GM12878 (cell line): ENCODE measurements around the gene SRD5A1. TPM values are rescaled to one million over a fixed set of nuclear protein-coding genes. Genes with fewer than 3 reads are reported as not detected.

ENCODE experiments used
- ATAC-seq: fragments of 200-7000 bp; cut with Tn5 transposase; 3 replicates; pipeline ENCODE4 v1.9.1; 2020; ENCODE audit warnings: mild to moderate bottlenecking, moderate library complexity
- BruUV-seq: library from RNA; stranded (reverse); fragments of 400-500 nt; replicated peaks from 2 replicates; lab custom pipeline; 2021; lab: Mats Ljungman, UMichigan
- CTCF ChIA-PET: fragments of 300-600 bp; sonication (Branson Sonifier 250); formaldehyde crosslinking; extraction: SDS; loops from one replicate; lab custom pipeline; 2021; ENCODE audit warnings: inconsistent platforms; lab: Yijun Ruan, JAX
- POLR2A ChIA-PET: fragments of 350-600 bp; formaldehyde crosslinking; extraction: SDS; loops from one replicate; lab custom pipeline; 2021; ENCODE audit warnings: inconsistent platforms; lab: Charles Lee
- RAD21 ChIA-PET: fragments of 300-600 bp; sonication (Branson Sonifier 250); formaldehyde crosslinking; loops from one replicate; lab custom pipeline; 2023; ENCODE audit warnings: antibody characterized with exemption; ENCODE audit not compliant: unreplicated experiment; lab: Charles Lee
- SMC1A ChIA-PET: fragments of 300-600 bp; sonication (Branson Sonifier 250); formaldehyde crosslinking; loops from one replicate; lab custom pipeline; 2023; ENCODE audit not compliant: unreplicated experiment, uncharacterized antibody; lab: Charles Lee
- DNase-seq: peaks from one replicate; pipeline ENCODE4 v3.0.0-alpha.2; 2011; ENCODE audit warnings: low read depth, low spot score
- FAIRE-seq: peaks from 3 replicates; lab custom pipeline; 2011; peaks lifted over from hg19 to GRCh38; lab: Jason Lieb, UNC
- H2AFZ ChIP-seq: 2 replicates; pipeline ENCODE4 v1.6.0; 2011; ENCODE audit warnings: low read depth, low read length, control low read depth; ENCODE audit not compliant: control insufficient read depth
- H3K27ac ChIP-seq: 2 replicates; pipeline ENCODE4 v1.5.1; 2011; ENCODE audit warnings: control low read depth; ENCODE audit not compliant: control insufficient read depth, insufficient read depth
- H3K27me3 ChIP-seq, 2 experiments: replicated peaks in 1 of 2; 2 replicates each; pipeline versions ENCODE4 v1.6.0 to v1.6.1; 2011; ENCODE audit warnings: low read length in 1 of 2; ENCODE audit not compliant: control insufficient read depth in 2 of 2, insufficient read depth in 2 of 2
- H3K36me3 ChIP-seq, 2 experiments: 2 replicates each; pipeline ENCODE4 v1.5.1; 2011; ENCODE audit warnings: low read length in 1 of 2; ENCODE audit not compliant: control insufficient read depth in 2 of 2, insufficient read depth in 2 of 2
- H3K4me1 ChIP-seq: 2 replicates; pipeline ENCODE4 v1.6.1; 2011; ENCODE audit warnings: mild to moderate bottlenecking, low read length, moderate library complexity, mixed read lengths; ENCODE audit not compliant: control insufficient read depth, insufficient read depth
- H3K4me2 ChIP-seq: 2 replicates; pipeline ENCODE4 v1.6.0; 2011; ENCODE audit warnings: control low read depth; ENCODE audit not compliant: control insufficient read depth, insufficient read depth
- H3K4me3 ChIP-seq: fragments of 200-600 bp; sonication (generic); 2 replicates; pipeline ENCODE4 v1.5.1; 2016
- H3K79me2 ChIP-seq: 2 replicates; pipeline ENCODE4 v1.6.0; 2011; ENCODE audit warnings: low read length; ENCODE audit not compliant: control insufficient read depth, insufficient read depth
- H3K9ac ChIP-seq: 2 replicates; pipeline ENCODE4 v1.8.0; 2011; ENCODE audit warnings: low read length, control low read depth, mixed read lengths; ENCODE audit not compliant: control insufficient read depth, insufficient read depth
- H3K9me3 ChIP-seq: replicated peaks from 3 replicates; pipeline ENCODE4 v1.5.1; 2011; ENCODE audit warnings: mild to moderate bottlenecking, low read length; ENCODE audit not compliant: control insufficient read depth, insufficient read depth
- H4K20me1 ChIP-seq: 2 replicates; pipeline ENCODE4 v1.6.0; 2011; ENCODE audit not compliant: control insufficient read depth, insufficient read depth
- CEBPZ ChIP-seq: fragments of 150-350 bp; IDR thresholded peaks from 2 replicates; pipeline ENCODE4 v1.6.1; 2016; ENCODE audit warnings: low read depth, low read length
- CHD2 ChIP-seq: IDR thresholded peaks from 2 replicates; pipeline ENCODE4 v1.6.1; 2011; ENCODE audit warnings: low read depth, low read length, improper control_type of control experiment, borderline replicate concordance
- EP300 ChIP-seq, 2 experiments: fragments of 150-350 bp in 1 of 2; IDR thresholded peaks; 2 replicates each; pipeline ENCODE4 v1.6.1; 2011 to 2012; ENCODE audit warnings: low read depth in 2 of 2, low read length in 2 of 2, borderline replicate concordance in 1 of 2, improper control_type of control experiment in 1 of 2, inconsistent platforms in 1 of 2; ENCODE audit not compliant: control insufficient read depth in 1 of 2
- ESRRA ChIP-seq: IDR thresholded peaks from 2 replicates; pipeline ENCODE4 v1.6.1; 2012; ENCODE audit warnings: mild to moderate bottlenecking, low read length, improper control_type of control experiment
- GABPA ChIP-seq: IDR thresholded peaks from 2 replicates; pipeline ENCODE4 v1.6.1; 2014; ENCODE audit warnings: antibody characterized with exemption, low read depth, mild to moderate bottlenecking, inconsistent platforms
- HDAC2 ChIP-seq: fragments of 200-600 bp; sonication (generic); IDR thresholded peaks from 2 replicates; pipeline ENCODE4 v1.6.1; 2017
- HDAC6 ChIP-seq: fragments of 200-600 bp; sonication (generic); IDR thresholded peaks from one replicate; pipeline ENCODE4 v1.8.0; 2017; ENCODE audit warnings: antibody characterized with exemption; ENCODE audit not compliant: unreplicated experiment
- IKZF2 ChIP-seq, 2 experiments: fragments of 450-650 bp; IDR thresholded peaks; 2 replicates each; pipeline ENCODE4 v1.6.1; 2017; ENCODE audit warnings: mild to moderate bottlenecking in 2 of 2, moderate library complexity in 2 of 2
- KLF5 ChIP-seq: fragments of 450-650 bp; IDR thresholded peaks from 2 replicates; pipeline ENCODE4 v1.6.1; 2014; ENCODE audit warnings: mild to moderate bottlenecking; ENCODE audit not compliant: partially characterized antibody
- MEF2A ChIP-seq: IDR thresholded peaks from 2 replicates; pipeline ENCODE4 v1.6.1; 2011; ENCODE audit warnings: low read depth, mild to moderate bottlenecking, low read length, moderate library complexity; ENCODE audit not compliant: insufficient read depth
- MTA2 ChIP-seq: fragments of 450-650 bp; IDR thresholded peaks from 2 replicates; pipeline ENCODE4 v1.6.1; 2016; ENCODE audit warnings: low read depth, mild to moderate bottlenecking, moderate library complexity
- NFYB ChIP-seq: IDR thresholded peaks from 2 replicates; pipeline ENCODE4 v1.6.1; 2011; ENCODE audit warnings: low read depth, mild to moderate bottlenecking, low read length, improper control_type of control experiment, moderate library complexity; ENCODE audit not compliant: insufficient read depth
- RCOR1 ChIP-seq: conservative IDR thresholded peaks from 2 replicates; pipeline ENCODE4 v1.6.1; 2012; ENCODE audit warnings: low read depth, low read length, improper control_type of control experiment
- TARDBP ChIP-seq: IDR thresholded peaks from 2 replicates; pipeline ENCODE4 v1.6.1; 2016; ENCODE audit warnings: borderline replicate concordance
- YBX1 ChIP-seq: fragments of 450-650 bp; IDR thresholded peaks from 2 replicates; pipeline ENCODE4 v1.6.1; 2016; ENCODE audit warnings: antibody characterized with exemption
- ZSCAN29 ChIP-seq: fragments of 450-650 bp; IDR thresholded peaks from 2 replicates; pipeline ENCODE4 v1.6.1; 2017; ENCODE audit warnings: mild to moderate bottlenecking, moderate library complexity
- WGBS: methylation state at CpG from one replicate; pipeline ENCODE4 v1.1.6; 2016; ENCODE audit warnings: low lambda C conversion rate; ENCODE audit not compliant: insufficient replicate concordance, insufficient coverage; ENCODE audit errors: missing lambda C conversion rate; 5-methylcytosine and 5-hydroxymethylcytosine counted together
- in situ Hi-C: fragments of 300-500 bp; cut with MboI; formaldehyde crosslinking; loops from 9 replicates; pipeline ENCODE4 v1.14.3; 2018; ENCODE audit warnings: mixed read lengths
- intact Hi-C: fragments of 100-400 bp; cut with micrococcal nuclease; formaldehyde crosslinking; loops from one replicate; pipeline ENCODE4 v1.14.2; 2022; ENCODE audit not compliant: unreplicated experiment
- polyA plus RNA-seq, 11 experiments: library from polyadenylated mRNA; depleted of rRNA in 4 of 11; unstranded in 6 of 11; stranded (reverse) in 5 of 11; fragments of >200 nt; fragmentation: Nextera tagmentation in 4 of 11; fragmentation: Illumina TruSeq in 1 of 11; extraction: Ambion mirVana in 4 of 11; extraction: Trizol in 1 of 11; gene quantifications; 1 replicate in 1 of 11; 2 replicates in 10 of 11; pipeline versions ENCODE4 v1.2.1 to v1.2.3, GENCODE V29; 2011 to 2016; ENCODE audit warnings: inconsistent platforms in 2 of 11, missing spikeins in 2 of 11, low read depth in 1 of 11
- total RNA-seq, 4 experiments: library from RNA; depleted of rRNA in 3 of 4; stranded (reverse); fragments of >200 nt in 3 of 4; fragmentation: Illumina TruSeq in 1 of 4; extraction: Trizol in 1 of 4; gene quantifications; 2 replicates each; pipeline versions ENCODE4 v1.2.1 to v1.2.3, GENCODE V29; 2013 to 2021

The SRD5A1 gene
- total and polyA plus RNA-seq, 10 of the 15 experiments (the other 5 are each of a cell fraction or from before 2014, with no cell fraction given): 0.76 to 20.1 (median 12.3) TPM

GRCh38 chr5:6604341-6604740 is 28.9 kb upstream of the SRD5A1 start (continued):
- TF ChIP-seq CEBPZ: no peak
- no peak for TF ChIP-seq HDAC6
- no peak for TF ChIP-seq GABPA
- TF ChIP-seq YBX1: no peak
- TF ChIP-seq ZSCAN29: no peak
- TF ChIP-seq HDAC2: no peak

GRCh38 chr5:6604946-6605345 is 28.3 kb upstream of the SRD5A1 start:
- no peaks in the 10 kb centered on the region for H3K79me2 ChIP-seq
- H3K9ac ChIP-seq: no peak overlapping the region
- ATAC-seq (no peak), FAIRE-seq (no peak), DNase-seq (no peak)
- H3K27me3 ChIP-seq: no peaks in the 10 kb centered on the region
- H4K20me1 ChIP-seq: no peaks in the 10 kb centered on the region
- H2AFZ ChIP-seq: no peak overlapping the region
- SMC1A ChIA-PET: no interaction called here
- H3K4me3 ChIP-seq: no peak overlapping the region
- POLR2A ChIA-PET: no interaction called here
- CTCF ChIA-PET: no interaction called here
- WGBS: 100% methylated on average over 12 of the region's 12 CpGs
- H3K4me2 ChIP-seq: no peak overlapping the region
- BruUV-seq: TSS peak; percentile 30
- intact Hi-C loops: no loop called here
- in situ Hi-C loops: no loop called here
- TF ChIP-seq RCOR1 (no peak), IKZF2 (IDR thresholded peaks at IDR 0.05) (no peak), NFYB (no peak), KLF5 (no peak), ESRRA (no peak), TARDBP (no peak), MEF2A (no peak), EP300 (IDR thresholded peaks at IDR 0.05; ENCODE audit: borderline replicate concordance in 1 of 2, control insufficient read depth in 1 of 2, low read depth in 2 of 2, low read length in 2 of 2) (no peak), CHD2 (no peak), MTA2 (no peak)
- H3K36me3 ChIP-seq: peaks cover 36 to 45% of the 10 kb centered on the region in 2 experiments
- no peak overlapping the region for H3K27ac ChIP-seq
- RAD21 ChIA-PET: no interaction called here
- no peaks in the 10 kb centered on the region for H3K4me1 ChIP-seq
- no peaks in the 10 kb centered on the region for H3K9me3 ChIP-seq
